Epidermal melanocyte (primary cell): ENCODE measurements around the gene KMT2D.
"Not testable (repeated sequence)": the region's sequence is repeated elsewhere in the genome, so short reads cannot be mapped to it uniquely, and the experiment has no call there.

Experiments used
- DNase-seq: peaks from one replicate; pipeline ENCODE4 v3.0.0; 2011; ENCODE audit warnings: low spot score; ENCODE audit not compliant: insufficient read length

Gene KMT2D

DNA sequence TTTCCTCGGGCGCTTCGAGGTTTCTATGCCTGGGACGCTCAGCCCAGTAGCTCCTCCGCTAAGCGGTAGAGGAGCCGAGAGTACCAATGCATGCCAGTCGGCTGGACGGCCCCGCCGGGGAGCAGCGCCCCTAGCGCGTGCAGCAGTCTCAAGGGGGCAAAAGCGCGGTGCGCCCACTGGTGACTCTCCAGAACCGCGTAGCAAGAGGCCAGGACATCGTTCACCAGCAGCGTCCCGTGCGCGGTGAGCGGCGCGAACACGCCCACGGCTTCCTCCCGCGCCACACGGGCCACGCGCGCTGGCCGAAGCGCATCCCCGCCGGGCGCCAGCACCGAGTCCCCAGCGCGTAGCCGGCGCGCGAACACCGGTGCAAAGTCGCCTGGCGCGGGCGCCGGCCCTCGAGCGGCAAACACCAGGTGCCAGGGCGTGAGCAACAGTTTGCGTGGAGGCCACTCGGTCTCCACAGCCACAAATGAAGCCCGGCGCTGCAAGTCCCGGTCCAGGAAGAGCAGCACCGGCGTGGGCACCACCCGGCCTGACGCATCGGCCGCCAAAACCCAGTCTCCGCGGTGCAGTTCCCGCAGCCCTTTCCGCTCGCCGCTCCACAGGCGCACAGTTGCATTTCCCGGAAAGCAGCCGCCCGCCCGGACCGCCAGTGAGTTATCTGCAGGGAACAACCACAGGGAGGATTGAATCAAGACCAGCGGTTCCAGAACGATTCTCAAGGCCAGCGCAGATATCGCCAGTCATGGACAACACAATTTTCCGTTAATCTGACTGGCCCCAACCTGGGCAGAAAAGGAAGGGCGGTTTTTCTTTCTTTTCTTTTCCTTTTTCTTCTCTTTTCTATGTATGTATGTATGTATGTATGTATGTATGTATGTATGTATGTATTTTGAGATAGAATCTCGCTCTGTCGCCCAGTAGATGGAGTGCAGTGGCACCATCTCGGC lies 29.5 kb upstream of the KMT2D start:
- no peak for DNase-seq

DNA sequence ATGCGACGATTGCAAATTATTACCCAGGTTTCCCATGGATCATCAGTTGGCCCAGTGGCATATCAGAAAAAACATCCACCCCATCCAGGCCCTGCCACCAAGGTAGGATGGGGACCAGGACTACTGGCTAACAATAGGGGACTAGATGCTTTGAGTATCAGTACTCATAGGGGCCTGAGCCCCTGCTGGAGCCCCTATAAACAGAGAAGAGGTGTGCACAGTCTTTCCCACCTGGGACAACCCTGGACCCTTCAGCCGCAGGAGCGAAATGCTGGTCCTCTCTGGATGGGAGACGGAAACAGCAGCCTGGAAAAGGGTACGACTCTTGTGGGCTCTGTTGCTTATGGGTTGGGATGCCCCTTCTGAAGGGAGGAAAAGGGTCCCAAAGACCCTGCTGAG lies 28.3 kb upstream of the KMT2D start:
- no peak for DNase-seq

DNA sequence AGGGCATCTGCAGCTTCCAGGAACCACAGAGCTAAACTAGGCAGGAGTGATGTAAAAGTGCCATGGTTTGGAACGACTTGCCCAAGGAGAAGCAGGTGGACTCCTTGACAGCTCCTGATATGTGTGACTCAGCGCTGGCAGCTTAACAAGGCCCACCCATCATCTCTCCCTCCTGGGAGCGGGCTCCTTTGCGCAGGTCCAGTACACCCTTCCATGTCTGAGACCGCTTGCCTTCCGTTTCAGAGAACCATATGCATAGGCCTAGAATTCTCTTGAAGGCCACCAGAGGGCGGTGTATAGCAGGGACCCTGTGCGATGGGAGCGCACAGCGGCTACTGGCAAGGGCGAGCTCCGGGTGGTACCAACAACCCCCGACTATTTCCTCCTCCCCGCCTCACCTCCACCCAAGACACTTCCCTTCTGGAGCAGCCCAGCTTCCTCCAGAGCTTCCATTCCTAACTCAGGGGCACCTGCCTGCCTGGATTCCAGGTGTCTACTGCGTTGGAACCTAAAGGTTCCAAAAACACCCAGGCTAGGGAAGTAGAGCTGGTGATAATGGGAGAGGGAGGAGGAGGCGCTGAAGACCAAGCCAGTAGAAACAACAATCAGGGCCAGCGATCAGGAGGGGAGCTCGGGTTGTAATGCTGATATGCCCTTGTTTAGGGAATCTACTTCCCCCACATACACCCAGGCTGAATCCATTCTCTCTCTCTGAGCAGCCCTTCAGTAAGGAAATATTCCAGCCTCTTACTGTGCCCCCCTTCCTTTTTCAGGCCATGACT lies 27.7 kb upstream of the KMT2D start:
- peak; percentile 90 for DNase-seq

DNA sequence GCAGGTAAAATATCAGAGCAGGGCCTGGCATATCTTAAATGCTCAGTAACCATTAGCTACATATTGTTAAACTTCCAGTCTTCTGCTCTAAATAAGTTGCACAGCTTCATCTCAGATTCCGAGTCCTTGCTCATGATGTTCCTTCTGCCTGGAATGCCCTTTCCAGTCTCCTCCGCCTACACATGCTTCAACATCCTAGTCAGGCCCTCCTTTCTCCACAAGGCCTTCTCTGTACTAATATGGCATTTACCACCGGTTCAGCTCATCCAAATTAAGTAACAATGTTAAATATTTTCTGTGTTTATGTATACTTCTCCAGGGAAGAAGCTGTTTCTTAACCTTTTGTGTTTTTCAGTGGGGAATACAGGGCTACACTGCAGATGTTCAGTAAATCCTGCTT lies 25.5 kb upstream of the KMT2D start:
- no peak for DNase-seq

DNA sequence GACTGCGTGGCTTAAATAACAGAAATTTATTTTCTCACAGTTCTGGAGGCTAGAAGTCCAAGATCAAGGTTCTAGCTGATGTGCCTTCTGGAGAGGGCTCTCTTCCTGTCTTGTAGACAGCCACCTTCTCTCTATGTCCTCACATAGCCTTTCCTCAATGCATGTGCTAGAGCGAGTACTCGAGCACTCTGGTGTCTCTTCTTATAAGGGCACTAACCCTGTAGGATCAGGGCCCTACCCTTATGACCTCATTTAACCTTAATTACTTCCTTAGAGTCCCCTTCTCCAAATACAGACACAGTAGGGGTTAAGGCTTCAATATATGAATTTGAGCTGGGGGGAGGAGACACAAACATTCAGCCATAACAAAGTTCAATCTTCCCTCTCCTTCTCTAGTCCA lies 23.8 kb upstream of the KMT2D start:
- no peak for DNase-seq

DNA sequence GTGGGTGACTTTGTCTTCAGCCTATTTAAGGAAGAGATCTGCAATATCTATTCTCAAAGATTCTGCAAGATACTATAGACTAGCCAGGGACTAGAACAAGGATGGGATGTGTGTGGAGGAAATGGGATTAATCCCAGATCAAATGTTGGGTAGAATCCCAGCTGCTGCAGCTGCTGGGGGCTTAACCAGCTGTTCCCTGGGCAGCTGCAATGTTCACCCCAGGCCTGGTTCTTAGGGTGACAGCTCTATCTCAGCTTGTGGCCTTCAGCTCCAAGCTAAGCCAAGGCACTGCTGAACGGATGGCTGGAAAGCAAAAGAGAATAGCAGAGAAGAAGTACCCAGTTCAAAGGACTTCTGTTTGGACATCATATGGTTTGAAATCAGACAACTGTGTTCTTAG lies 19.2 kb upstream of the KMT2D start:
- no peak for DNase-seq

DNA sequence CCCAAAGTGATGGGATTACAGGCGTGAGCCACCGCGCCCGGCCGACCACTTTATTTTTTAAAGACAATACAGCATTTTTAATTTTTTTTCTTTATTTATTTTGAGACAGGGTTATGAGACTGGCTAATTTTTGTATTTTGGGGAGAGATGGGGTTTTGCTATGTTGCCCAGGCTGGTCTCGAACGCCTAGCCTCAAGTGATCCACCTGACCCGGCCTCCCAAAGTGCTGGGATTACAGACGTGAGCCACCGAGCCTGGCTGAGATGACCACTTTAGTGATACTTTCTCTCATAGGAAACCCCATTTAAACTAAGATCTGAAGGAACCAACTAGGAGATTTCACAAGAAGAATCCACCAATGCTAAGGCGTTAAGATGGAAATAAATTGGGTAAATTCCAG lies 10.4 kb upstream of the KMT2D start:
- DNase-seq = no peak

DNA sequence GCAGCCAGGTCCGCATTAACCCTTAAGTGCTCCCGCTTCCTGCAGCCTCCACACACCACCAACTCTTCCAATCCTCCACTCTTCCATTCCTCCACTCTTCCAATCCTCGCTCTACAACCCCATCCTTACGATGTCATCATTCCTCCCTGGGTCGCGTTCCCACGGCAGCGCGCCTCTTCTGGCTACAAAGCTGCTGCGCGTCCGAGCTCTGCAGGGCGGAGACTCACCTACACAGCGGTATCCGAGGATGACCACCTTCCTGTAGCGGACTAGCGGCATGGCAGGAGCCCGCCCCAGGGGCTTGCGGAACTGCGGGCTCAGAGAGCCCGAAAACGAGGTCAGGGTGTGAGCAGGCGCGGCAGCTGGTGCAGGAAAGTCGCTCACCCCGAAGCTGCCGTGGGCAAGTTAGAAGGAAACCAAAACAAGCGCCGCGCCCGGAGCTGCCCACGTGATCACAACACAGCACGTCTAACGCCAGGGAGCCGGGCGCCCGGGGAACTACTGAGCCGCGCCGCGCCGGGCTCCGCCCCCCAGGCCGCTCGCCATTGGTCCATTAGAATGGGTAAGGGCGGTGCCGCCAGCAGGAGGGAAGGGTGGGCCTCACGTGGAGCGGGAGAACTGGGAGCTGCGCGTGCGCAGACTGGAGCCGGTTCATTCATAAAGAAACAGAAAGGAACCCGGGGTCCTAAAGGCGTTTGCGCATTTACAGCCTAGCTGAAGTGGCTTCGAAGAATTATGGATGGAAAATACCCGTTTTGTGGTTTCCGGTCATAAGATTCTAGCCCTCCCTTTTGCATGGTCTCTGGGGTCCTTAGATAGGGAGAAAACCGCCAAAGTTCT lies 9.1 kb upstream of the KMT2D start, which contains the start of gene RHEBL1:
Gene RHEBL1 (minus strand): TSS at position 473 of the 840 bp plus-strand sequence. CDS start 194 bp downstream, at position 279.
- DNase-seq = peak; percentile 95

DNA sequence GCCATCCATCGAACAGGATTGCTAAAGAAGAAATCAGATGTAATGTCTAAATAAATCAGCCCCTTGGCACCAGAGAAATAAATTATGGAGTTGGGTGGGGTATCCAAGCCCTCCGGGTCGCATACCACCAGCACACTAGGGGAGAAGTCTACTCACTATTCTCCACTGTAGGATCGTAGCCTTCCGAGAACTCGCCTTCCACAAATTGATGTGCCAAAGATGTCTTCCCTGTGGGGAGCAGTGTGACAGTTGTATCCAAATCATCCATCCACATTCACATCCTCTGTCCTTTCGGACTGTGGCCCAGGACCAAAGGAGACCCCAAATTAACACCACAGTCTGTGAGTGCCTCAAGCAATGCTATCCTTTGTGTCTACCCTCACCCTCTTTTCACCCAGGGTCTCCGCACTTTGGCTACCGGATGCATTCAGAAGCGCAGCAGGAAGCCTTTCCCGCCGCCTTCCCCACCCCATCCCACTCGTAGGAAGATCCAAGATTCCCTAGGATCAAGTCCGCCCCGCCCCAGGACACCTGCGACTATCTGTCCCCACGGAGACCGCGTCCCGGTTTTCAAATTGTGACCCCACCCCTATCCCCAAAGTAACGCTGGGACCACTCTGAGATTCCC lies 8.4 kb upstream of the KMT2D start:
- DNase-seq = no peak

DNA sequence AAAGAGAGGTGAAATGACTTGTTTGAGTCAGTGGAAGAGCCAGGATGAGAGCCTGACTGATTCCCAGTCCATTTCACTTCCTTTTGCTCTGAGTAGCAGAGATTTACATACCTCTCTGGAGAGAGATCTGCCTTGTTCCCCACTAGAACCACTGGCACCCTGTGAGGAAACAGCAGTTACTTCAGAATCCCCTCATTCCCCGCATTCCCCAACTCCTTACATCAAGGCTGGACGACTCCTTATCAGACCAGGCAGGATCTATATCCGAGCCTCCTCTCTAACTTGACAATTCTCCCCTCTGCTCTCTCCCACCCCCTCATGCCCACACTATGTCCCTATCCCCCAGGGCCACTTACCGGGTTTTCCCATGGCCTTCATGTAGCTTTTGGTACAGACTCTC lies 5.5 kb upstream of the KMT2D start:
- DNase-seq = no peak

DNA sequence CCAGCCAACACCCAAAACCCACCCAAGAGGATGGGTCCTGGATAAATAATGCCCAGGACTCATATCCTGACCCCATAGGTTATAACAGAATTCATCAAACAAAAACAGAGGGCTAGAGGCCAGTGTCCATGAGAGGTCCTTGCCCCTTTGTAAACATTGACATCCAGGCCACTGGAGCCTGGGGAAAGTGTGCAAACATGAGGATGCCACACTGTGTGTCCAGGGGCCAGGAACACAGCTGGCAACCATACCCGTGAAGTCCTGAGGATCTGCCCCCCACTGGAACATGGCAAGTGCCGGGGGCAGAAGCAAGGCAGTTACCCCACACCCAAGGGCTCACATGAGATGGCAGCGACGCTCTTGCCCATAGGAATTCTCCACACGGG lies 4.2 kb upstream of the KMT2D start:
- DNase-seq = no peak

DNA sequence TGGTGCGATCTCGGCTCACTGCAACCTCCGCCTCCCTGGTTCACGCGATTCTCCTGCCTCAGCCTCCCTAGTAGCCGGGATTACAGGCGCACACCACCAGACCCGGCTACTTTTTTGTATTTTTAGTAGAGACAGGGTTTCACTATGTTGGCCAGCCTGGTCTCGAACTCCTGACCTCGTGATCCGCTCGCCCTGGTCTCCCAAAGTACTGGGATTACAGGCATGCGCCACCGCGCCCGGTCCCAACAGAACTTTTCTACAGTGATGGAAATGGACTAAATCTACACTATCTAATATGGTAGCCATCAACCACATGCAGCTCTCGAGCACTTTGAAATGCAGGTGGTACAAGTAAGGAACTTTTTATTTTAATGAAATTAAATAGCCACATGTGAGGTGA lies 1.3 kb upstream of the KMT2D start:
- DNase-seq = not testable (repeated sequence)

DNA sequence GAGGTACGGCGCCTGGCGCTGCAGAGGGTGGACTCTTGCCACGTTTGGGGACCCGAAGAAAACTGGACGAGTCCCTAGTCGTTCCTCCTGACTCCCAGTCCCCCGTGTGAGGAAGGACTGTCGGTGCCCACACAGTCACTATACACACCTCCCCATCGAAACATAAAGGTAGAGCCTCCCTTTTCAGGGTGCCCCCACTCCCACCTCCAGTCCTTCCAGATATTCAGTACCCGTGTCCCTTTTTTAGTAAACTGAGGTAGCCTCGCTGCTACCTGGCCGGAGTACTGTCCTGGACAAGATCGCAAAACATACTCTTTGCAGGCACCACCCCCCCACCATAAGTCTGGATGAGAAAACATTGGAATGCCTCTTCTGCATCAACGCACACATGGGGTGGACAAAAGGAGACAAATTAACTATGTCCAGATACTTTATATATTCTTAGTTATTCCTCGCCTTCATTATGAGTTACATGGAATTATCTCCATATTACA lies 610 bp upstream of the KMT2D start:
- DNase-seq = peak; percentile 13

DNA sequence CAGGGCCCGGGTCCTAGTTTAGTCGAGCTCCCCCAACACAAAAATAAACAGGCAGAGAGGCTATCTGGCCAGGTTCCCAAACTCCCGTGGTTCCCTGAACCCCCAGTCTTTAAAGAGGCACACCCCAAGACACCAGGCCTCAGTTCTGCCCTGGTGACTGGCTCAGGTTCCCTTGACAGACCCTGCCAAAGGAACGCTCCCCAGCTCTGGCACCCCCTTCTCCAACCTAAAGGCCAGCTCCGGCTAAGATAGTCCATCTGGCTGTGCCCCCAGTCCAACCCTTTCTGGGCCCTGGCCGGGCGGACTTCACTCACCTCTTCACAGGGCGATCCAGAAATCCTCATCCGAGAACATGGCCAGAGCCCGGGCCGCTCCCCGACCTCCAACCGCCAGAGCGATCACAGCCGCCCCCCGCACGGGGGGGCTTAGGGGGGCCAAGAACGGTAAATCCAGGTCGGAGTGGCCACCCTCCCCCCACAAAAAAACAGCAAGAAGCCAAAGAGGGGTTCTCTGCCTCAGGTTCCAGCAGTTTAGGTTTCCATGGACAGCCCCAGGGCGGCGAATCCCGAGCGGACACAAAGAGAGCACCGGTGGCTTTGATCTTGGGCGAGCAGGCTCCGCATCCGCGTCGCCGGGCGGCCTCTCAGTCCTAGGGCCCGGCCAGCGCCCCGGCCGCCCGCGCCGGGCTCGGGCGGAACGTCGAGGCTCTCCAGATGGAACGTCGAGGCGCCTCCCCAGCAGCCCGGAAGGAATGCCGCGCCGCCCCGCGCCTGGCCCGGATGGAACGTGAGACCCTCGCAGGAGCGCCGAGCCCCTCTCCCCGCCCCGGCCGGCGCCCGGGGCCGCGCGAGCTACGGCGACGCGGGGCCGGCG lies 1.1 kb downstream of the KMT2D start:
- DNase-seq = peak; percentile 22

DNA sequence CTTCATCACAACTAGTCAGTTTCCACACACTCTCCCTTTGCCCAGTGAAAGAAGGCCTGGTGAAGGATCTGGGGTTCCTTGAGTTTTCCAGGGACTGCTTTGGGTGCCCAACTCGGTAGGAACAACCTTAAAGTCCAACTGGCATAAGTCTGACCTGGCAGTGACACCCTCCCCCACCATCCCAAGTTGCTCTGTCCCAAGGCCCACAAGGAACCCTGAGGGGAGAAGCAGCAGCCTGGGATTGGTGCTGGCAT lies 1.6 kb downstream of the KMT2D start:
- DNase-seq = no peak

DNA sequence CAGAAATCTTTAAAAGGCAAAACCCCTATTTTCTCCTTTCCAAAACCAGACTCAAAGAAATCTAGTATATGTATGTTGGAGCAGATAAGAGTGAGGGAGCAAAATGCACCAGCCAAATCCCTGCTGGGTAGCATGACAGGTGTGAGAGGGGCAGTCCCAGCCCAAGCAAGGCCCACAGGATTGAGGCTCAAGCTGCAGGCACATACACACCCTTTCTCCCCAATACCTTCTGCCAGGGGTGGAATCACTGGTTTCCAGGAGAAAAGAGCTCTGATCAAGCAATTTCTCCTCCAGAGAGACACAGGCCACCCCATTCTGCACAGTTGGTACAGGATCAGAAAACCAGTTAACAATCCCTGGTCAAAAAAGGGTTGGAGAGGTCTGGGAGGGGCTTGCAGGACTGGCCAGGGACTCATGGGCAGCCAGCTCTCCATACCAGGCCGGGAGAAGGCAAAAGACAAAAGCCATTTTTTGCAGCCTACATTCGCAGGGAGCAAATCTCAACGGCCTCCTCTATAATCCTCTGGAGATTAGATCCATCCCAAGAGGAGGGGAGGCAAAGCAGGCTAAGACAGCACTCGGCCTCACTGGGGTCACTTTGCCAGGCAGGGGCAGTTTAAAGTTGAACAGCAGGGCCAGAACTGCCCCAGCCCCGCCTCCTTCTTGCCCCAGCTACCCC lies 2.1 kb downstream of the KMT2D start:
- peak; percentile 15 for DNase-seq

DNA sequence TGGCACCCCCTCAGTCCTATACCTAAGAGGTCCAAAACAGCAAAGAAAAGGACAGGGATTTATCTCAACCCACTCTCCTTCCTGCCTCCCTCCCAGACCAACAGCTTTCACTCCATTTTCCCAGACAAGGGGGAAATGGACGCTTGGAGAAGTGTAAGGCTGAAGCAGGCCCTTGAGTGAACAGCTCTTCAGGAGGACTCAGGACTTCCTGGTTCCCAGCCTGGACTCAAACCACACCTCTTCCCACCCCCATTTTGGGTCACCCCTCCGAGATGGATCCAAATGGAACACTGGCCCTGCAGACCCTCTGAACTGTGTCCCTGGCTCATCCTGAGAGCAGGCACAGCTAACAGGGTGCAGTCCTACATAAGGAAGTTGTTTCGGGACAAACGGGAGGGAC lies 2.7 kb downstream of the KMT2D start:
- DNase-seq = peak; percentile 14

DNA sequence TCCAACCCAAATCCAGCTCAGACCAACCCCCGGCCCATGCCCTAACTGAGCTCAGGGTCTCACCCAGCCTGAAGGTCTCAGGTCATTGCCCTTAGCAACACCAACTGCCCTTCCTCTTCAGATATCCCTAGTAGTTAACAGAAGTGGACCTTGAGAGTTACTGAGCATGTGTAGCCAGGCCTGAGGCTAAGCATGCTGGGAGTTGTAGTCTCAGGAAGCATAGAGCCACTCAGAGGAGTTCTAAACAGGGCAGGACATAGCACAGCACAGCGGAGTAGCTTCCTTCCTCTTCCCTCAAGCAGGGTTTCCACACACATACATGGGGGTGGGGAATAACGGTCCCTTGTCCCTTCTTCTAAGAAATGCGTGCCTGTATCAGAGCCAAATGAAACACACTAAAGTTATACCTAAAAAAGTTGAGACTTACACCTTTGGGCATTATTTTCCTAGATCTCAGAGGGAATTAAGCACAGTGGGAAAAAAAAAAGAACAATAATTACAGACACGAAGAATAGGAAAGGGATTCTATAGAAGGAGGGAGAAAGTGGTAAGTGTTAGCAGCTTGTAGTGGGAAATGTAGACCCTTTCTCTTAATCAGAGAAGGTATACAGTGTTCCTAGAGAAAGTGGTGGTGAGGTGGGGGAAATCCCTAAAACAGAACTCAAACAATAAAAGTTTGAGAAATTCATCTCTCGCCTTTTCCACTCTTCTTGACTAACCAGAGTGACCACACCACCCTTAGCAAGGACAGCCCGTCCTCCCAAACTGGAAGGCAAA lies 4.4 kb downstream of the KMT2D start:
- DNase-seq = peak; percentile 96

DNA sequence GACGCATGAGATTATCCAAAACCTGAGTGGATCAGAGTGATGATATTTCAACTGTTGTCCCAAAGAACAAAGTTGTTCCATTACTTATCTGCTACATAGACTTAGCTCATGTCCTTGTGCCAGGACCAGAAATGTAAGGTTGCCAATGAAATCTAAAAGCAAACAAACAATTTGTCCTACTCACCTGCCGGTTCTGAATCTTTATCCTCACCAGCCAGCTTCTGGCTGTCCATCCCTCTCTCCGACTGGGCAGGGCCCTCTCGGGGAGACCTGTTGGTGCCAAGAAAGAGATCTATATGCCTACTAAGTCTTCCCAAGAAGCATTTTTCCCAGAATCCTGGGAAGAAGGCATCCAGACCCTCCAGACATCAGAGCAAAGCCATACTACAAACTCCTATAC lies 5.5 kb downstream of the KMT2D start:
- DNase-seq = no peak
